Ammon's horn (tissue), 1 donor: Measurements from ENCODE around the gene KIAA1217.
"Not testable (repeated sequence)": the region's sequence is repeated elsewhere in the genome, so short reads cannot be mapped to it uniquely, and the experiment has no call there.

Source experiments
- DNase-seq: peaks from one replicate; pipeline ENCODE4 v3.0.0-alpha.2; 2016; ENCODE audit warnings: low spot score

Gene KIAA1217

DNA sequence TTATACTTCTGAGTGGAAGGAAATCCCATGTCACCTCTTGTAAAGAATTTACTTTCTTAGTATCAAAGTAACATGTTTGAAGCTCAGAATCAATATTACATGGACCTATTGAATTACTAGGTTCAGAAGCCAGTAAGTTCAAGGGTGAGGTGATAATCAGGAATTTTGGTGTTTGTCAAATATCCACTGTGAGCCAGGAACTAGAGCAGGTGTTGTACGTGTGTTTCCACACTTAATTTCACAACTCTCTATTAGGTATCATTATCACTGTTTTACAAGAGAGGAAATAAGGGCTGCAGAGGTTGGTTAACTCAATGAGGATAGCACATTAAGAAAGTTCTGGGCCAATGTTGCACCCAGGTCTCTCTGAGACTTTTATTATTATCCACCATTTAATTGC, 130.4 kb downstream of the KIAA1217 start:
- no peak for DNase-seq

- no peak for DNase-seq
Observed at GRCh38 chr10:24340446-24340845, 131.5 kb downstream of the KIAA1217 start.

GRCh38 chr10:24340883-24341282, 131.9 kb downstream of the KIAA1217 start:
- DNase-seq = no peak

DNA sequence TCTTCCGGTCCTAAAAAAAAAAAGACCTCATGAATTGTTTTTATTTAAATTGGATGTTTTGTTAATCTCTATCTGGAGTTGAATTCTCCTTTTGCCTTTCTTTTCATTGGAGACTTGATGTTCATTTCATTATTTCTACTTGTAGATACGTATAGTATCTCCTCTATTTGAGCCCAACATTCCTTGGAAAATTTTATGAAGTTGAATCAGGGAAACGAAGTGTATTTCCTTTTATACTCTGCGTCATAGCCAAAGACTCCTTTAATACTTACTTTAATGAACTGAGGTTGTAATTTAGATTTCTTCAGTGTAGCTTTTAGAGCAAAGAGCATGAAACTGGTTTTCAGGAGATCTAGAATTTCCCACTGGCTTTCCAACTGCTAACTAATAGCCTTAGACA, 132.4 kb downstream of the KIAA1217 start:
- no peak for DNase-seq

DNA sequence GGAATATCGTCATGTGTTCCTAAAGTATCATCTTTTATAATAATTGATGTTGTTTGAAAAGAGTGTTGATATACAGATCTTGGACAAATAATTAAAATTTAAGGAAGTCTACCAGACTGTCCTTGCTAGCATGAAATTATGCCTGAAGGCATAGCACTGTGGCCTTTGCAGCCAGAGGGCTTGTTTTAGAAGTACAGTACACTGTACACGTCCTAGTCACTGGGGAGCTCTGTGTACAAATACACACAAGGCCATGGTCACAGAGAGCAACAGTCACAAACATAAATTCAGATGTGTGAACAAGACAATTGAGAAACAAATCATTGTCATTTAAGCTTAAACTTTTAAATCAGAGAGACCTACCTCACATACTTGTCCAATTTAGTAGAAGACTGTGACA, 133.0 kb downstream of the KIAA1217 start:
- no peak for DNase-seq

DNA sequence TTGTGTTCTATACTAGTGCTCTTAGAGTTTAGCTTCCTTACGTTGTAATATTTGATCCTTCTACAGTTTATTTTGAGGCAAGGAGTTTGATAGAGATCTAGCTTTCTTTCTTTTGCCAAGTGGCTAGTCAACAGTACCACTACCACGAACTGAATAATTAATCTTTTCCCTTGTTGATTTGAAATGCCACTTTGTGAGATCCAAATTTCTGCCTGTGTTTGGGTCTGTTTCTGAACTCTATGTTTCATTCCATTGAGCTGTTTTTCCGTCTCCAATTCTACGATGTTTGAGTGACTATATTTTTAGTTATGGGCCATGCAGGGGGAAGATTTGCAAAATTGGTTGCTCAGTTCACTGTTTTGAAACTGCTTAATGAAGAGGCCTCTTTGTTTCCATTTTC, 134.7 kb downstream of the KIAA1217 start:
- no peak for DNase-seq

GRCh38 chr10:24344279-24344678, 135.3 kb downstream of the KIAA1217 start:
- DNase-seq = no peak

DNA sequence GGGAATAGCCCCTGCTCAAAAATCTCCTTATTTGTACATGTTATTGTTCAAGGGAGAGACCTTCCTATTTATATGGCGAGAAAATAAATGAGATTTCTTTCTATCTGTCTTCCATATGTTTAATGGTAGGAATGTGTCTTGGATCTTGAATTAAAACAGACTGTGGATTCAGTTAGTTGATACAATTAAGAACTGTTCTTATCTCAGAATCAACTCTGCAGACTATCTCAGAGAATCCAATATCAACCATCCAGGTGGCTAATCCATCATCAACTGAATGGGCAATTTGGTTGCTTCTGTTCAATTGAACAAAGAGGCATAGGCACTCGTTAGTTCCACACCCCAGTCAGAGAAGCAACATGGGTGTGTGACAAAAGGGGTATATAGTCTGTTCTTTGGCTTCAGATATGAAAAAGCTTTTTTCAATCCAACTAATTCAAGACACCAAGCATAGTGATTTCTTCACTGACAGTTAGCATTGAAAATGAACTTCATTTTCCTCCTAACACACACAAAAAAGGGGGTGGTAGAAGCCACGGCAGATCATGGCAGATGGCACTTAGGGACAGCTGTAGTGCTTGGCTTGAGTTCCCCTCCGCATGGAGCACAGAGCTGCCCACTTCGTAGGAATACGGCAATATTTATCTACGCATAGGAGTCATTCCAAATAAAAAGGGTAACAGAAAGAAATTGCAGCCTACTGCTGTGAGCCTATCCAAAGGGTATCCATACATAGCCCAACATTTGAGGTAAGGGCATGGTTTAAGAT, 135.9 kb downstream of the KIAA1217 start:
- DNase-seq = peak; percentile 58

DNA sequence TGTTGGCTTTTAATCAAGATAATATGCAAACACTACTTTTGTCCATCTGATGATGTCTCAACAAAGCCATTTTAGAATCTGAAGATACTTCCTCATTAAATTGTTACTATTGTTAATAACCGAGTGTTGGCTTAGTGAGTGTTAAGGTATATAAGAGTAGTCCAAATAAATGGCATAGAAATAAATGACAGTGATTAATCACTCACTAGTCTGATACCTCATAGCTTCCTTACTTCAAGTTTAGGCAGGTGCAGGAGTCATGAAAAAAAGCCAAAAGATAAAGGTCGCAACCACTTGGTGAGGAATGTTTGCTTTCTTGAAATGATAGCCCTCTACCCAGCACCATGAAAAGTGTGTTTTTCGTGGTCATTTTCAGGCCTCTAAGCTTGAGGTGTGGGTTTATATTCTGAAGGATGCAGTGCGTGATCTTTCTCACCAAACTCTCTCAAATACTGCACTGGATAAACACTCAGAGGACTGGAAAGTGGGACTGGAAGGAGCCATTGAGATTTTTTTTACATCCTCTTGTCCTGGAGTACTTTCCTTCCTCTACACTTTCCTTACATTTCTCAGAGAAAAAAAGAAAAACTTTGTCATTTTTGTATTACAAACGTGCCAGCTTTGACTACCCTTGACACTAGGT, 138.1 kb downstream of the KIAA1217 start:
- DNase-seq = no peak

DNA sequence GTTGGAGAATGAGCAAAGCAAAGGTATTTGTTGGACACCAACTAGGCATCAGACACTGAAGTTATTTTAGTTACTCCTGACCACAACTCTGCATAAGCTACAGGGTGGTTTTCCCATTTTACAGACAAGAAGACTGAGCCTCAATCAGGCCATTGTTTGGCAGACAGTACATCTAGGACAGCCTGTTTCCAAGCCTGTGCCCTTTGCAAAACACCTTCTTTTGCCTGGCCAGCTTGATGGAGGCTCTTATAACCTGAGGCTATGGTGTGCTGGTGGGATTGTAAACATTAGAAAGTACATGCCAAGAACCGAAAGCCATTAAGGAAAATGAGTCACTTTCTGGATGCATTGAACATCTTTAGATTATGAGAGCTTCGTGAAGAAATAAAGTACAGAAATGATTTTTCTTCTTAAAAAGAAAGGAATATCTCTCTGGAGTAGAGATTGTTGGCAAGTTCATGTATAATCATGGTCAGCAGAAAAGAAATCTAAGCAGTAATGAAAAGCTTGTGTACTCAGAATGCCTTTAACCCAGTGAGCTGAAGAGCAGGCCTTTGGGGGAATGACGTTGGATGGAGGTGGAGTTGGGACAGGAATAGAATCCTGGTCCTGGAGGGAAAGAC, 140.6 kb downstream of the KIAA1217 start:
- no peak for DNase-seq

DNA sequence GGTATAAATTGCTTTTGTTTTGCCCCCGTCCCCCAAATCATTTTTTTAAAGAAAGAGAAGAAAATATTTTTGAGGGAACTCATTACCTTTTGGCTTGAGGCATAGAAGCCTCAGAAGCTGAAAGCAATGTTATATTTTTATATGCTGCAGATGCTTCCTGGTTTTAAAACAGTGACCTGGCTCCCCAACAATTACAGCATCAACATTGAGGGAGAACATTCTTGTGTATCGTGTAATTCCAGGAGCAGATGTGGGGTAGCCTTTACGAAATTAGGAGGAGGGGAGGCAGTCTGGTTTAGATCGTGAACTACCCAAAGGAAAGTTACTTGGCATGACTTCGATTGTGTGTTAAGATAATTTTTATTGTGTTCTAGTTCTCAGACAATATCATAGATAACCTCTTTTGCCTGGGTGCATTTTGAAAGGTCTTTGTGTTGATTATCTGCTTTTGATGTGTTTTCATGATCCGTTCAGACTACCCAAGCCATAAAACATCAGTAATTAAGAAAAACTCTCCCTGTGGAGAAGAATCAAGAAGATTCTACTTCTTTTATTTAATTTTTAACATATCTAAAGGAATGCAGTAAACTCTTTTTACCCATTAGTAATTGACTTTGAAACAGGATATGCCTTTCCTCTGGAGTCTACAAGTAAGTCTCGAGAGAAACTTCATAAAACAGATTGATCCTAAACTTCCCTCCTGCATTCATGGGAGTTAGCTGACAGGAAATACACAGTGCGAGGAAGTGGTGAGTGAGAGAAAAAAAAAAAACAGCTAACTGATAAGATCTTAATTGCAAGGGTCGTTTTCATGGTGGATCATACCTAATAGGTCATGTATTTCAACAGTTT, 141.4 kb downstream of the KIAA1217 start:
- DNase-seq = no peak

- not testable (repeated sequence) for DNase-seq
Observed at GRCh38 chr10:24350922-24351225, 141.9 kb downstream of the KIAA1217 start.

- no peak for DNase-seq
Observed at GRCh38 chr10:24351961-24352360, 143.0 kb downstream of the KIAA1217 start.

DNA sequence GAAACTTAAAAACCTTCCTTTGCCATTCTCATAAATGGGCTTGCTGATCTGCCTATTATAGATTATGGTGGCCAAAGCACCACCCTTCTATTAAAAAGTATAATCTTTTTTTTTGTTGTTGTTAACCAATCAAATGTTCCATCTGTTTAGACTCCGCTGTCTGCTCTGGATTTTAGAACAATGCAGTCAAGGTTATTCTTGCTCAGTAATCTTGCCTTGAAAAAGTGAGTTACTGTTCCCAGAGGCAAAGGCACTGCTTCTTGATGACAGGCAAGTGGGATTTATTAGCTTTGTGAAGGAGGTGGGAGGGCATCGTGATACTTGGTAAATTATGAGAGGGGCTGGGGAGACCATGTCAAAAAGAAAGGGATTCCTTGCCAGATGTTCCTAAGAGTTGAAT, 143.5 kb downstream of the KIAA1217 start:
- no peak for DNase-seq

GRCh38 chr10:24353319-24353718, 144.4 kb downstream of the KIAA1217 start:
- DNase-seq = no peak

GRCh38 chr10:24355056-24355688, 146.2 kb downstream of the KIAA1217 start:
- no peak for DNase-seq

GRCh38 chr10:24357344-24358004, 148.5 kb downstream of the KIAA1217 start:
- no peak for DNase-seq

DNA sequence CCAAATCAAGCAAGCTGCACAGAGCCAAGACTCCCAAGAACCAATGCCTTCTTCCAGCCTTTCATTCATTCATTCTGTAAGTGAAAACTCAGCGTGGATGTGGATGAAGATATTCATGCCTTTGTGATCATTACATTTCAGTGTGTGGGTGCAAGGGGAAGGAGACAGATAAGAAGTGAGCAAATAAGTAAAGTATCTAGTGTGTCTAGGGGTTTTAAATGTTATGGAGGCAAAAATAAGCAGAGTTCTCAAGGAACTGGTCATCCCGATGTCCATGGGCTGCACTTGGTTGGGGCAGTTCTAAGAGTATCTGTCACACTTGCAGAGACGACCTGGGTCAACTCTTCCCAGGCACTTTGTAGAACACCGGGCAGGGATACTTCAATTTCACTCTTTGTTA, 149.1 kb downstream of the KIAA1217 start:
- no peak for DNase-seq

- DNase-seq = peak; percentile 81
Observed at GRCh38 chr10:24360282-24361127, 151.6 kb downstream of the KIAA1217 start.

- no peak for DNase-seq
Observed at GRCh38 chr10:24363070-24363469, 154.1 kb downstream of the KIAA1217 start.

GRCh38 chr10:24367688-24368087, 158.8 kb downstream of the KIAA1217 start:
- no peak for DNase-seq
